ENCODE results near the gene FKBP8.
"Not testable (repeated sequence)": the region's sequence is repeated elsewhere in the genome, so short reads cannot be mapped to it uniquely, and the experiment has no call there.

The FKBP8 gene

DNA sequence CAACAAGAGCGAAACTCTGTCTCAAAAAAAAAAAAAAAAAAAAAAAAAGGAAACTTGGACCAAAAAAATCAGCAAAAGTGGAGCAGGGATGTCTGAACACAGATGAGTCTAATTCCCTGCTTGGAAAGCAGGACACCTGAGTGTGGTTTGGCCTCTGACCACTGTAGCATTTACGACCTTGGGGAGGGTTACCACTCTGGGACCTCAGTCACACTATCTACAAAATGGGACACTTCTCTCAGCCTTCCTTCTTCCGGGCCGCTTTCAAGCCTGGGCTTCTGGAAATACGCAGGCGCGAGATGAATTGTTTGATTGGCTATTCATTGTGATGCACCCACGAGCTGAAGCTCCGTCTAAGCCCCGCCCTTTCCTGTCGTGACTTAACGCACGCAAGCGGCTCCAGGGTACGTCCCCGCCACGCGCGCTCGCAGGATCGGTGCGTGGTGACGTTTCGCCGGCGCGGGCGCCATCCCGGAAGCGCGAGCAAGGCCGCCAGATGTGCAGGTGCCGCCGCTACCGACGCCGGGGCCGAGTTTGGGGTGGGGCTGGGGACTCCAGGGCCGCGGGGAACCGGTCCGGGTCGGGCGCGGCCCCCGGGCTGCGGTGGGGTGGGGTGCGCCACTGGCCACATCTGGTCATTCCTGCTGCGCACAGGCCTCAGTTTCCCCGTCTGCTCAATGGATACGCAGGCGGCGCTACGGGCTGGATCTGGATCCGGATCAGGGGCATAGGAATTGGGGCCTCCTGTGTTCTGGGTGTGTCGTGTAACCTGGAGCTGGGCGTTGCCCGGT, 14.2 kb upstream of the FKBP8 start, which contains the start of gene KXD1:
KXD1 (plus strand) TSS at position 460 of the 791 bp plus-strand sequence. CDS start 4,187 bp downstream, outside the sequence.
- TF ChIP-seq, protein P1, sequence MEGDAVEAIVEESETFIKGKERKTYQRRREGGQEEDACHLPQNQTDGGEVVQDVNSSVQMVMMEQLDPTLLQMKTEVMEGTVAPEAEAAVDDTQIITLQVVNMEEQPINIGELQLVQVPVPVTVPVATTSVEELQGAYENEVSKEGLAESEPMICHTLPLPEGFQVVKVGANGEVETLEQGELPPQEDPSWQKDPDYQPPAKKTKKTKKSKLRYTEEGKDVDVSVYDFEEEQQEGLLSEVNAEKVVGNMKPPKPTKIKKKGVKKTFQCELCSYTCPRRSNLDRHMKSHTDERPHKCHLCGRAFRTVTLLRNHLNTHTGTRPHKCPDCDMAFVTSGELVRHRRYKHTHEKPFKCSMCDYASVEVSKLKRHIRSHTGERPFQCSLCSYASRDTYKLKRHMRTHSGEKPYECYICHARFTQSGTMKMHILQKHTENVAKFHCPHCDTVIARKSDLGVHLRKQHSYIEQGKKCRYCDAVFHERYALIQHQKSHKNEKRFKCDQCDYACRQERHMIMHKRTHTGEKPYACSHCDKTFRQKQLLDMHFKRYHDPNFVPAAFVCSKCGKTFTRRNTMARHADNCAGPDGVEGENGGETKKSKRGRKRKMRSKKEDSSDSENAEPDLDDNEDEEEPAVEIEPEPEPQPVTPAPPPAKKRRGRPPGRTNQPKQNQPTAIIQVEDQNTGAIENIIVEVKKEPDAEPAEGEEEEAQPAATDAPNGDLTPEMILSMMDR (IDR thresholded peaks at IDR 0.05; ENCODE audit: extremely low read depth, missing control alignments) = no peak

DNA sequence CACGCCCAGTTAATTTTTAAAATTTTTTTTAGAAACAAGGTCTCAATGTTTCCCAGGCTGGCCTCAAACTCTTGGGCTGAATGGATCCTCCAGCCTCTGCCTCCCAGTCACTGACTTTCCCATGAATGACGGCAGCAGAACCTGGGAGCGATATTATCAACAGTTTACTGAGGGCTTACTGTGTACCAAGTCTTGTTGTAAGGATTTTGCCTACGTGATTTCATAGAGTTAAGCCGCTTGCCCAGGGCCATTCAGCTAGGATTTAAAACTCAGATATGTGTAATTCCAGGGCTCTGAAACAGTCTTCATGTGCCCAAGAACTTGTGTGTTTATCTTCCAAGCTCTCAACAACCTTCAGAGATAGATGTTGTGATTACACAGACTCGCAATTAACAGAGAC, 8.3 kb upstream of the FKBP8 start:
- TF ChIP-seq, protein P1 (IDR thresholded peaks at IDR 0.05; ENCODE audit: extremely low read depth, missing control alignments) = no peak
- DNase-seq (ENCODE audit: low spot score) = no peak

More for the DNA sequence above, 14.2 kb upstream of the FKBP8 start, which contains the start of gene KXD1:
- peak; percentile 98 for DNase-seq (ENCODE audit: low spot score)

DNA sequence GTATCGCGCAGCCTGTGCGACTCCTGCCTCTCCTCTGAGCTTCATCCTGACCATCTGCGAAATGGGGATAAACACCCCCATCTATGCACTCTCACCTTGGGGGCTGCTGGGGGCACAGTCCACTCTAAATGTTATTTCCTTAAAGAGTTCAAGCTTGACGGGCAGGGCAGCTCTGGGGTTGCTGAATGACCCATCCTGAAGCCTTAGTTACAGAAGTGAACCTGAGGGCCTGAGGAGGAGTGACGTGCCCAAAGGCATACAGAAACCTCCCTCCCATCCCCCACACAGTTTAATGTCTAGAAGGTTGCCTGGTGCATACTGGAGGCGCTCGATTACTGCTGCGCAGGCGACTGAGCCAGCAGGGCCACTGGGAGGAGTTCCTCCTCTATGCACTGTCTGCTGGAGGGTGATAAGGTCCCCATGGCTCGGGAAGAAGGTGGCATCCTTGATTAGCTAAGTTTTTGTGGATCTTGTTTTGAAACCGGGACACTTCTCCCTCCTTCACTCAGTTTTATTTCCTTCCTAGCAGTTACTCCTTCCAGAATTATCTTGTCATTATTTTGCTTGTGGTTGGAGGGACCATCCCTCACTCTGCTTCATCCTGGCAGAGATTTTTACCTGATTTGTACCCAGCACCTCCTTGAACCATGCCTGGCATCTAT, 572 bp upstream of the FKBP8 start:
- TF ChIP-seq, protein P1 (IDR thresholded peaks at IDR 0.05; ENCODE audit: extremely low read depth, missing control alignments) = peak; percentile 7
- peak; percentile 90 for DNase-seq (ENCODE audit: low spot score)

- TF ChIP-seq, protein P1 (IDR thresholded peaks at IDR 0.05; ENCODE audit: extremely low read depth, missing control alignments) = no peak
- DNase-seq (ENCODE audit: low spot score) = no peak
Measured at GRCh38 chr19:18541992-18542940, 1.1 kb downstream of the FKBP8 start.

- DNase-seq (ENCODE audit: low spot score) = peak; percentile 6
- TF ChIP-seq, protein P1 (IDR thresholded peaks at IDR 0.05; ENCODE audit: extremely low read depth, missing control alignments) = no peak
Measured at GRCh38 chr19:18541258-18541991, 1.9 kb downstream of the FKBP8 start.

DNA sequence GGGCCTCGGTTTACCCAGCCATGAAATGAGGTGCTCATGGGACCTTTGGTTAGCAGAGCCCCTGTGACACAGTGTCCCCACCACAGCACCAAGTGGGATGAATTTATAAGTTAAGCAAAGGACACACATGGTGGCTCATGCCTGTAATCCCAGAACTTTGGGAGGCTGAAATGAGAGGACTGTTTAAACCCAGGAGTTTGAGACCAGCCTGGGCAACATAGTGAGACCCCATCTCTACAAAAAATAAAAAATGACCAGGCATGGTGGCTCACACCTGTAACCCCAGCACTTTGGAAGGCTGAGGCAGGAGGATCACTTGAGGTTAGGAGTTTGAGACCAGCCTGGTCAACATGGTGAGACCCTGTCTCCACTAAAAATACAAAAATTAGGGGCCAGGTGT, 3.2 kb downstream of the FKBP8 start:
- not testable (repeated sequence) for DNase-seq (ENCODE audit: low spot score)

DNA sequence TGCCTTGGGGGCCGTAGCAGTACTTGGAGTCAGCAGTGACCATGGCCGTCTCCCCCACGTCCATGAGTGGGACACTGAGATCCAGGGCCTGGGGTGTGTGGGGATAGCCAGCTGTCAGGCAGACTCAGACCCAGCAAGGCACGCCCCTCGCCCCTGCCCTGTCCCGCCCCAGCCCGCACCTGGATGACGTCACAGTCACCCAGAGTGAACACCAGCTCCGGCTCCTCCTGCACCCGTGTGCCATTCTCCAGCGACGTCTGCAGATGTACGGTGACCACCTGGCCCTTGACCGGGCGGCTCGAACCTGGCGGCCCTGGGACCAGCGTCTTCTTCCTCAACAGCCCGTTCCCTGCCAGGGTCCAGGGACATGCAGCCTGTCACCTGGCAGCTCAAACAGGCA, 4.0 kb downstream of the FKBP8 start:
- no peak for DNase-seq (ENCODE audit: low spot score)
- TF ChIP-seq, protein P1 (IDR thresholded peaks at IDR 0.05; ENCODE audit: extremely low read depth, missing control alignments) = no peak
